ENCODE results near the gene TF. TPM values are rescaled to one million over a fixed set of nuclear protein-coding genes. Genes with fewer than 3 reads are reported as not detected.
"Not testable (repeated sequence)": the region's sequence is repeated elsewhere in the genome, so short reads cannot be mapped to it uniquely, and the experiment has no call there.

TF gene
- total RNA-seq, 2 experiments from 2014 or later: 0.60 to 0.97 TPM

DNA sequence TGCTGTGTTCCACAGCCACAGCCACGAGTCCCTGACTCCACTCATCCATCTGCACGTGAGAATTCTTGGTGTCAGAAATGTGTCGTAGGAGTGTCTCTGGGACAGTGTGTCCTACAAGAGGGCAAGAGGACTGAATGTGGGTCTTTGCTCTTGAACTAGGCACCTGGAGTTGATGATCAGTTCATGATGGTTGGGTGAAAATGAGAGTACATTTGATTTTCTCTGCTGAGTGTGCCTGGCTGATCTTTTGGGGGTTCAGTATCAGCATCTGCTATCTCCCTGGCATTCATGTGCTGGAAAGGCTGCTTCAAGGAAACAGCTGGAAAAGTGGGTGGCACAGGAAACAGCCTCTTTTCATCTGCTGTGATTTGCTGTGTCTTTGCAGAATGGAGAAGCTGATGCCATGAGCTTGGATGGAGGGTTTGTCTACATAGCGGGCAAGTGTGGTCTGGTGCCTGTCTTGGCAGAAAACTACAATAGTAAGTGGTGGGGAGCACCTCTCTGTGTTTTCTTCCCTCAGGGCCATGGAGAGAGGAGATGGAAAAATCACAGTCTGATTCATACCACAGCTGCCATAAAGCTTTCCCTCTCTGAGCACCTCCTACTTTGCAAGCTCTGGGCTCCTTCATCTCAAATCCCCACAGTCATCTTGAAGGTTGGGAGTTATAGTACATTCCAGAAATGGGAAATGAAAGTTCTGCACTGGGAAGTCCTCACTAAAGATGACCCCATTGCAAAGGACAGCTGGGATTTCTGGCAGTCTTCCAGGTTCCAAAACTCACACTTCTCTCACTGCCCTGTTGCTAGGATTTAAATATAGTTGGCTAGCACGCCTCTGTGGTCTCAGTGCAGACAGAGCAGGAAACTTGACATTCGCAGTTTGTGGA is 17.8 kb downstream of the TF start:
- DNase-seq (no peak), ATAC-seq (ENCODE audit: low read depth) (no peak)
- Mint-ChIP-seq H3K27me3 (peaks cover 11% of the 10 kb centered on the region), H3K4me1 (no peaks in the 10 kb centered on the region), H3K27ac (no peak overlapping the region), H3K4me3 (no peak overlapping the region), H3K36me3 (no peaks in the 10 kb centered on the region), H3K9me3 (no peaks in the 10 kb centered on the region)
- POLR2A ChIA-PET: no interaction called here

GRCh38 chr3:133765256-133765655 is 19.1 kb downstream of the TF start:
- Mint-ChIP-seq H3K27ac (no peak overlapping the region), H3K4me1 (no peaks in the 10 kb centered on the region), H3K9me3 (no peaks in the 10 kb centered on the region), H3K4me3 (no peak overlapping the region), H3K27me3 (peaks cover 4% of the 10 kb centered on the region), H3K36me3 (no peaks in the 10 kb centered on the region)
- ATAC-seq (ENCODE audit: low read depth) (no peak), DNase-seq (no peak)
- POLR2A ChIA-PET: no interaction called here

DNA sequence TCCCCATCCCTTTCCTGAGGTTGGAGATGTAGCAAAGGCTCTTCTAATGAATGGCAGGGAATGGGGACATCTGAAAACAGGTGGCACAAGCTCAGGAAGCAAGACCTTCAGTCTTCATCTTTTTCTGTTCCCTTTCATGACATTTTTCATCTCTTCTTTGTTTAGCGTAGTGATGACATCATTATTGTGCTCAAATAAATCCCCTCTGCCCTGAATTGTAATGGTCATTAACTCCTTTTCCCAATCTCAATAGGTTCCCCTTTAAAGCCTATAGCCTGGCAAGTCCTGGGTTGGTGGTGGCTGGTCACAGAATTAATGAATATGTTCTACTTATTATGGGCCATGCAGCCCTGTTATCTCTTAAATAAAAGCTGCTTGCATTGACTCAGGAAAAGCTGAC is 21.4 kb downstream of the TF start:
- no peak for DNase-seq
- Mint-ChIP-seq H3K4me3 (no peak overlapping the region), H3K27me3 (peaks cover 6% of the 10 kb centered on the region), H3K27ac (no peak overlapping the region), H3K9me3 (no peaks in the 10 kb centered on the region), H3K36me3 (no peaks in the 10 kb centered on the region), H3K4me1 (no peaks in the 10 kb centered on the region)
- no peak for ATAC-seq (ENCODE audit: low read depth)
- POLR2A ChIA-PET: no interaction called here

DNA sequence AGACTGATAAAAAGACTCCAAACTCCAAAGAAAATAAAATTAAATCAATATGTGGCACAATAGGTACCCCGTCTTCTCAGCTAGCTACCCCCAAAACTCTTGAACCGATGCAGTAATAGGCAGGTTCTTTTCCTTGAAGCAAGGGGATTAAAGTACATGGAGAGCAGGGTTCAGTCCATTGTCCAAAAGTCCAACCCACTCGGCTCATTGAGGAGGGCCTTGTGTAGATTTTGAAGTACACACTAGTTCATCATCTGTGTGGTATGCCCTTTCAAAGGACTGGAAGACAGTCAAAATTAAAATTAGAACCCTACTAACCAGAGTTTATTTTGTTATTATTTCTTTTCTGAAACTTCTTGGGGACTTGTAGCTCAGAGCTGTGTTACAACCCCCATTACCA is 23.3 kb downstream of the TF start:
- DNase-seq: no peak
- Mint-ChIP-seq H3K27ac (no peak overlapping the region), H3K9me3 (no peaks in the 10 kb centered on the region), H3K4me1 (no peaks in the 10 kb centered on the region), H3K36me3 (no peaks in the 10 kb centered on the region), H3K4me3 (no peak overlapping the region), H3K27me3 (peaks cover 4% of the 10 kb centered on the region)
- no peak for ATAC-seq (ENCODE audit: low read depth)
- POLR2A ChIA-PET: no interaction called here

DNA sequence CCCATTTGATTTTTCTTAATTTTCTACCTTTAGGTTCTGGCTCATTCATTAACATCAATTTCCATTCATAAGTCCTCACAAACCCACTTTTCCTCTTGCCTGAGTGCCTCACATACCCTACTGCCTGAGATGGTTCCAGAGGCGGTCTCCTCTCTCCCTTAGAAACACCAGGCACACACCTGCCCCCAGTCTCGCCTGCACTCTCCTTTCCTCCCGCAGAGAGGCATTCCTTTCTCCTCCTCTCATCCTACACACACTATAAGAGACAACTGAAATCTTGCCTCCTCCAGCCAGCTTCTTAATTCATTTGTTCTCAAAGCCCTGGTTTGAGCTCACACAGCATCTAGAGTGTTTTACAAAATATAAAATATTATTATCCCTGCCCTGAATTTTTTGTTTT is 27.5 kb downstream of the TF start:
- Mint-ChIP-seq H3K27me3 (peaks cover 2% of the 10 kb centered on the region), H3K9me3 (no peaks in the 10 kb centered on the region), H3K4me3 (no peak overlapping the region), H3K27ac (no peak overlapping the region), H3K36me3 (no peaks in the 10 kb centered on the region), H3K4me1 (no peaks in the 10 kb centered on the region)
- ATAC-seq (ENCODE audit: low read depth) (no peak), DNase-seq (no peak)
- POLR2A ChIA-PET: no interaction called here

- H3K9me3 Mint-ChIP-seq: no peaks in the 10 kb centered on the region
- no peaks in the 10 kb centered on the region for H3K4me1 Mint-ChIP-seq
- H3K27me3 Mint-ChIP-seq: peaks cover 4% of the 10 kb centered on the region
- no peak overlapping the region for H3K27ac Mint-ChIP-seq
- no peak for ATAC-seq (ENCODE audit: low read depth)
- H3K36me3 Mint-ChIP-seq: no peaks in the 10 kb centered on the region
- POLR2A ChIA-PET: no interaction called here
- H3K4me3 Mint-ChIP-seq: no peak overlapping the region
- DNase-seq: no peak
Measured at GRCh38 chr3:133775309-133775708, 29.1 kb downstream of the TF start.

DNA sequence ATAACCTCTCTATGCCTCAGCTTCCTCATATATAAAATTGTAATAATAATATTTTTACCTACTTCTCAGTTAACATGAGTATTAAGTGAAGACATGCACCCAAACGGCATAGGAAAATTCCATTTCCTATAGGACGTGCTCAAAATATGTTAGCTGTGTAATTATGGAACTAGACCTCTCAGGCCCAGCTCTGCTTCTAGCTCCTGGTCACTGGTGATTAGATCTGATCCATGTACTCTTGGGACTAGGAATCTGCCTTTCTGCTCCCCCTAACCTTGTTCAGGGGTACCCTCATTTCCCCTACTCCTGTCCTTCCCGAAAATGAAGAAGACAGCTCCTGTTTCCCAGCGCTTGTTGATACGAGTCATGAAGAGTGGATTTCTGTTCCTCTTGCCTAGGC is 29.6 kb downstream of the TF start:
- no peak overlapping the region for H3K4me3 Mint-ChIP-seq
- ATAC-seq (ENCODE audit: low read depth) (no peak), DNase-seq (no peak)
- peaks cover 3% of the 10 kb centered on the region for H3K27me3 Mint-ChIP-seq
- POLR2A ChIA-PET: no interaction called here
- no peak overlapping the region for H3K27ac Mint-ChIP-seq
- H3K4me1 Mint-ChIP-seq: no peaks in the 10 kb centered on the region
- no peaks in the 10 kb centered on the region for H3K9me3 Mint-ChIP-seq
- no peaks in the 10 kb centered on the region for H3K36me3 Mint-ChIP-seq

DNA sequence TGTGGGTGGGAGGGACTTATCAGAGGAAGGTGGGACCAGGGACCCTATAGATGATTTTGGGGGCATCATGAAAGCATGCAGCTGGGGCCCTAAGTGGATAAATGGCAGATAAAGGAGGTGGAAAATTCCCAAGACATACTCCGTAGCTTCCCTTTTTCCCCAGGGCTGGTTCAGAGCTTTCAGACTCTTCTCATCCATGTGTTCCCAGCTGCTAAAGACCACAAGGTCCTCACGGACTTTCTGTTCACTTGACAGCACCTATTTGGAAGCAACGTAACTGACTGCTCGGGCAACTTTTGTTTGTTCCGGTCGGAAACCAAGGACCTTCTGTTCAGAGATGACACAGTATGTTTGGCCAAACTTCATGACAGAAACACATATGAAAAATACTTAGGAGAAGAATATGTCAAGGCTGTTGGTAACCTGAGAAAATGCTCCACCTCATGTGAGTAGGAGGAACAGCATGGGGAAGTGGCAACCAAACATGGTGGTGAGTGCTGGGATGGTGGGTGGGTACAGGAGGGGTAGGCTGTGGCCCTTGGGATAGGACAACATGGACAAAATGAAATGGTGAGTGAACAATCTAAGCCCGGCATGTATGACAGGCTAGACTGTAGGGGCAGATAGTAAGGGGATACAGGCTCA is 30.7 kb downstream of the TF start:
- ATAC-seq (ENCODE audit: low read depth) (no peak), DNase-seq (no peak)
- no peaks in the 10 kb centered on the region for H3K36me3 Mint-ChIP-seq
- no peak overlapping the region for H3K4me3 Mint-ChIP-seq
- peaks cover 7% of the 10 kb centered on the region for H3K27me3 Mint-ChIP-seq
- POLR2A ChIA-PET: no interaction called here
- no peaks in the 10 kb centered on the region for H3K9me3 Mint-ChIP-seq
- H3K27ac Mint-ChIP-seq: no peak overlapping the region
- no peaks in the 10 kb centered on the region for H3K4me1 Mint-ChIP-seq

DNA sequence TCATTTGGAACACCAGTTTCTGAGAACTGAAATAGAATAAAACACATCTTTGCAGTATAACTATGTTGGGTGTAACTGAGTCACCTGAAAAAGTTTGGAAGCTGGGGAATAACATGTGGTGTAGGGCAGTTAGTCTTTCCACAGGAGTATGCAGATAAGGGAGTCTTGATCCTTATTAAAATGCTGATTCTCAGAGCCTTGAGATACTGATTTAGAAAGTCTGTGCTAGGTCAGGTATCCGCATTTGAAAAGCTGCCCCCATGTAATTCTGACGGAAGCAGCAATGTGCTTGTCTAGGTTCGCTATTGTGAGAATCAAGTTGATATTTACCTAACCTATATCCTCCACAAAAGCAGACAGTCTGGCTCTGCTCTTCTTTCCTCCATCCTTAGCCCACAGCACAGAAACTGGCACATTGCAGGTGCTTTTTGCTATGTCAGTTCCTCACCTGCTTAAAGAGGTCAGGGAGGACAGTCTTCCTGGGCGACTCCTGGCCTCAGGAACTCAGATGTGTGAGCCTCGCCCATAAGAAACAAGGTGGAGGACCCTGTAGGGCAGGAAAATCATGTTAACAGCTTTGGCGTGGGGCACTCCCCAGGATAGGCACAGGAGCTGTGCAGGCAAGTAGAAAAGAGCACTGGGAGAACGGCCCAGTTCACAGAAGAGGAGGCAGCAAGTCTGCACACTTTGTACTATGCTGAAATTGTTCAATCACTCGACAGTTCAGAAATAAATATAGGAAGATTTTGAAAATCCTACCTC is 31.8 kb downstream of the TF start:
- Mint-ChIP-seq H3K27me3 (peaks cover 15% of the 10 kb centered on the region), H3K36me3 (no peaks in the 10 kb centered on the region), H3K4me3 (no peak overlapping the region), H3K9me3 (no peaks in the 10 kb centered on the region), H3K27ac (no peak overlapping the region), H3K4me1 (no peaks in the 10 kb centered on the region)
- POLR2A ChIA-PET: no interaction called here
- DNase-seq (no peak), ATAC-seq (ENCODE audit: low read depth) (no peak)

GRCh38 chr3:133779626-133780203 is 33.5 kb downstream of the TF start:
- peaks cover 15% of the 10 kb centered on the region for H3K27me3 Mint-ChIP-seq
- no peak overlapping the region for H3K27ac Mint-ChIP-seq
- POLR2A ChIA-PET: no interaction called here
- H3K4me3 Mint-ChIP-seq: no peak overlapping the region
- DNase-seq: no peak
- H3K9me3 Mint-ChIP-seq: no peaks in the 10 kb centered on the region
- no peaks in the 10 kb centered on the region for H3K4me1 Mint-ChIP-seq
- H3K36me3 Mint-ChIP-seq: no peaks in the 10 kb centered on the region
- no peak for ATAC-seq (ENCODE audit: low read depth)

DNA sequence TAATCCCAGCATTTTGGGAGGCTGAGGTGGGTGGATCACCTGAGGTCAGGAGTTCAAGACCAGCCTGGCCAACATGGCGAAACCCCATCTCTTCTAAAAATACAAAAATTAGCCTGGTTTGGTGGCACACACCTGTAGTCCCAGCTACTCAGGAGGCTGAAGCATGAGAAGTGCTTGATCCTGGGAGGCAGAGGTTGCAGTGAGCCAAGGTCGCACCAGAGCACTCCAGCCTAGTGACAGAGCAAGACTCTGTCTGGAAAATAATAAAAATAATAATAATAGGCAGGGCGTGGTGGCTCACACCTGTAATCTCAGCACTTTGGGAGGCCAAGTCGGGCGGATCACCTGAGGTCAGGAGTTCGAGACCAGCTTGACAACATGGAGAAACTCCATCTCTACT is 34.6 kb downstream of the TF start:
- H3K9me3 Mint-ChIP-seq; H3K36me3 Mint-ChIP-seq; H3K4me1 Mint-ChIP-seq; POLR2A ChIA-PET; H3K4me3 Mint-ChIP-seq; DNase-seq; ATAC-seq (ENCODE audit: low read depth); H3K27ac Mint-ChIP-seq: not testable (repeated sequence)
- H3K27me3 Mint-ChIP-seq: peaks cover 15% of the 10 kb centered on the region

DNA sequence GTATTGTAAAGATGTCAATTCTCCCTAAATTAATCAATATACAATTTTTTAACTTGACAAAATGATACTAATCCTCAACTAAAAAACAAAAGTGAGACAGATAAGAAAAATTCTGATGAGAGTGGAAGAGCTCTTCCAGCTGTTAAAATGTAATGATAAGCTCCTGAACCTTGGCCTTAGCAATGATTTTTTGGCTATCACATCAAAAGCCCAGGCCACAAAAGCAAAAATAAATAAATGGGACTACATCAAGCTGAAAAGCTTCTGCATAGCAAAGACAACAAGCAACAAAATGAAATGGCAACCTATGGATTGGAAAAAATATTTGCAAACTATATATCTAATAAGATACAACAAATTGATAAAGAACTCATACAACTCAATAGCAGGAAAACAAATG is 35.4 kb downstream of the TF start:
- POLR2A ChIA-PET: no interaction called here

DNA sequence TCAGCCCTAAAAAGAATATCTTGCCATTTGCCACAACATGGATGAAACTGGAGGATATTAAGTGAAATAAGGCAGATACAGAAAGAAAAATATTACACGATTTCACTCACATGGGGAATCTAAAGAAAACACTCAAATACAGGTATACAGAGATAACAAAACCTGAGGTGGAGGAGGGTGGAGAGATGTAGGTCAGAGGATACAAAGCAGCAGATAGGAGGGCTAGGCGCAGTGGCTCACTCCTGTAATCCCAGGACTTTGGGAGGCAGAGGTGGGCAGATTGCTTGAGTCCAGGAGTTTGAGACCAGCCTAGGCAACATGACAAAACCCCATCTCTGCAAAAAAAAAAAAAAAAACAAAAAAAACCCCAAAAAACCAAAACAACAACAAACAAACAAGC is 36.3 kb downstream of the TF start:
- Mint-ChIP-seq H3K27me3 (peaks cover 15% of the 10 kb centered on the region), H3K4me3 (no peak overlapping the region), H3K27ac (no peak overlapping the region), H3K4me1 (no peaks in the 10 kb centered on the region), H3K9me3 (no peaks in the 10 kb centered on the region), H3K36me3 (no peaks in the 10 kb centered on the region)
- no peak for DNase-seq
- POLR2A ChIA-PET: no interaction called here
- ATAC-seq (ENCODE audit: low read depth): no peak

More for the DNA sequence above, 35.4 kb downstream of the TF start:
- no peaks in the 10 kb centered on the region for H3K36me3 Mint-ChIP-seq
- DNase-seq: no peak
- no peak overlapping the region for H3K4me3 Mint-ChIP-seq
- H3K4me1 Mint-ChIP-seq: no peaks in the 10 kb centered on the region
- peaks cover 15% of the 10 kb centered on the region for H3K27me3 Mint-ChIP-seq
- H3K9me3 Mint-ChIP-seq: no peaks in the 10 kb centered on the region
- no peak for ATAC-seq (ENCODE audit: low read depth)
- no peak overlapping the region for H3K27ac Mint-ChIP-seq
